HG03354 (cell line): ENCODE results near the gene GPR55.

Experiments
- ATAC-seq: cut with Tn5 transposase; IDR thresholded peaks from one replicate; pipeline ENCODE4 v1.9.1; 2021; ENCODE audit warnings: mild to moderate bottlenecking; ENCODE audit not compliant: unreplicated experiment, poor library complexity, severe bottlenecking

GPR55 gene

DNA sequence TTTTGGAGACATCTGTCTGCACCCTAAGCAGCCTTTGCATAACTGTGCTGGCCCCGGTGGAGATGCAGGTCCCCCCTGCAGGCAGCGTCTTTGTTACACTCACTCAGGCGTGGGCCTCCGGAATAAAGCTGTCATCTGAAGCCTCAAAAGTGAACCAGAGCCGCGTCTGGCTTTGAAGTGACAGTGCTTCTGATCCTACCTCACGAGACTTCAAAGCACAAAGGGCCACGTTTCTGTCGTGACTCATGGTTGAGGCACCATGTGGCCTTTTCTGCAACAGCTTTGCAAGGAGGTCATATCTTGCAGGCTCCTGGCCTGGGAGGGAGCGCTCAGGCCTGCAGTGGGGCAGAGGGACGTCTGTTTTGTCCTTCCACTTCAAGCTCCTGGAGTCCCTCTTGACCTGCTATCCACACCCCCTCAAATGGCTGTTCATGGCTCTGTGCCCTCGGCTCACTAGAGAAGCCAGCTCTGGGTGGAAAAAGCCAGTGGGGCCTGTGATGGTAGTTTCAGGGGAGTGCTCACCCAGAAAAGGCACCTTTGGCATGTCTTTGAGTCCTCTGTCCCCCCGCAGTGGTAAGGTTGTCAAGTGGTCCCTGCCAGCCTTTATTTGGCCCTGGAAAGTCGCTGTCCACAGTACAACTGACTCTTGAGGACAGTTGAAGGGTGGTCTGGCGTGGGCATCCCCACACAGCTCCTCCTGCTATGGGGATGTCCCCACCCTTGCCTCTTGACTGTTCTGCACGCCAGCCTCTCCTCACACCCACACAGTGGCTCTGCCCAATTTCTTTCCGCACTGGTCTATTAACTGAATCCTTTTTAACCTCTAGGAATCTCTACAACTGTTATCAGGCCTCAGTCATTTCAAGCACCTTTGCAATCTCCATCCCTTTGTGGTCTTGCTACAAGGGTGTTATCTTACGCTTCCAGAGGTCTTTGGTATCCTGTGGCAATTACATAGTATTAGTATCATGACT, 19.3 kb downstream of the GPR55 start:
- no peak for ATAC-seq

GRCh38 chr2:230904856-230905447, 20.1 kb downstream of the GPR55 start:
- ATAC-seq, result no peak

DNA sequence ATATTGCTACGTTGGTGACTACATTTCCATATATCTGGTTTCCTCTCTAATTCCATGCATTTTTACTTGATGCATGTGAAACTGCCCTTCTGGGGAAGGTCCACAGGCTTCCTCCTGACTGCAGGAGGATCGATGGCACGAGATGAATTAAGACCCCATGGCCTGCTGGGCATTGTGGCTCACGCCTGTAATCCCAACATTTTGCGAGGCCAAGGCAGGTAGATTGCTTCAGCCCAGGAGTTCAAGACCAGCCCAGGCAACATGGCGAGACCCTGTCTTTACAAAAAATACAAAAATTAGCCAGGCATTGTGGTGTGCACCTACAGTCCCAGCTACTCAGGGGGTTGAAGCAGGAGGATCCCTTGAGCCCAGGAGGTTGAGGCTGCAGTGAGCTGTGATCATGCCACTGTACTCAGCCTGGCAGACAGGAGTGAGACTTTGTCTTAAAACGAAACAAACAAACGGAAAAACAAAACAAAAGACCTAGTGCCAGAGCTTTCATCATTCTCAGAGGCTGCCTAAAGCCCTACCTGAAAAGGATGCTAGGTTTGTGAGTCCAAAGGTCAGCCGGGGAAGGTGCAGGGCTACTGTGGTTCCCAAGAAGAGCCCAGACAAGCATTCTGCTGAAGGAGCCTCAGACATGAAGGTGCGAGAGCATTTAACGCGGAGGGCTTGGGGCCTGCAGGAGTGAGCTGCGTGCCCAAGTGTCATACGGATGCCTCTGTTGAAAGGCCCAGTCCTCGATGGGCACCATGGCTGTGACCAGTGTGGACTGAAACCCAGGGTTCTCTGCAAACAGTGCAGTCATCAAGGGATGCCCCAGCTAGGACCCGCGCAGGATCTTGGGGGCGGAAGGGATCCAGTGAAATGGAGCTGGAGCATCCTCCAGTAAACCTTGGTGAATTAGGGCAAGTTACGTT, 21.6 kb downstream of the GPR55 start:
- ATAC-seq, result no peak

DNA sequence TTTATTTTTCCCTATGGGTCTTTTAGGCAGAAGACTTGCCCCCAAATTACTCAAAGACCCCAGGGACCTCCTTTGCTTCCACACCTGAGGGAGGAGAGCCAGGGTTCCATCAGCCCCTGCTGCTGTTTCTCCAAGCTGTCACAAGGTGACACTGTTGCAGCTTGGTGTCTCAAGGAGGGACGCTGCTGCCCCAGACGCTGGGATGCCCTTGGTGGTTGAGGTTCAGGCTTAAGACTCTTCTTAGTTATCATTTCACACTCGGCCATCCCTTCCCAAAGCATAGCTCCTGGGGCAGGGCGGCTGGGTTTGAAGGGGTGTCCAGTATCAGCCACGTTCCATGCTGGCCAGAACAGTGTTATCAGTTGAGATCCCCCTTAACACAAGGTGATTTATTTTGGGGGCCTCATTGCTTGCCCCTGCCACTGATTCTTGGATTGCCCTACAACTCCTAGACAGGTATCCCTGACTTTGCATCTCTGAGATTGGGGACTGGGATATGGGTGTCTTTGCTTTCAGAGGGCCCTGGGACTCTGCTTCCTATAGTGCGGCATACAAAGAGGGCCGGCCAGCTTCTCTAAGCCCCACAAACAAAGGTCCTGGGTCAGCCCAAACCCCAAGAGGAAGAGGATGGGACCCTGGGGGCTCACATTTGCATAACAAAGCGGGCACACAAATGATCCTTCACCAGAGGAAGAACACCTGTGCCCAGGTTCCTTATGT, 22.7 kb downstream of the GPR55 start:
- peak; percentile 79 for ATAC-seq

- no peak for ATAC-seq
These were observed 24.0 kb downstream of the GPR55 start for GRCh38 chr2:230901006-230901405.

DNA sequence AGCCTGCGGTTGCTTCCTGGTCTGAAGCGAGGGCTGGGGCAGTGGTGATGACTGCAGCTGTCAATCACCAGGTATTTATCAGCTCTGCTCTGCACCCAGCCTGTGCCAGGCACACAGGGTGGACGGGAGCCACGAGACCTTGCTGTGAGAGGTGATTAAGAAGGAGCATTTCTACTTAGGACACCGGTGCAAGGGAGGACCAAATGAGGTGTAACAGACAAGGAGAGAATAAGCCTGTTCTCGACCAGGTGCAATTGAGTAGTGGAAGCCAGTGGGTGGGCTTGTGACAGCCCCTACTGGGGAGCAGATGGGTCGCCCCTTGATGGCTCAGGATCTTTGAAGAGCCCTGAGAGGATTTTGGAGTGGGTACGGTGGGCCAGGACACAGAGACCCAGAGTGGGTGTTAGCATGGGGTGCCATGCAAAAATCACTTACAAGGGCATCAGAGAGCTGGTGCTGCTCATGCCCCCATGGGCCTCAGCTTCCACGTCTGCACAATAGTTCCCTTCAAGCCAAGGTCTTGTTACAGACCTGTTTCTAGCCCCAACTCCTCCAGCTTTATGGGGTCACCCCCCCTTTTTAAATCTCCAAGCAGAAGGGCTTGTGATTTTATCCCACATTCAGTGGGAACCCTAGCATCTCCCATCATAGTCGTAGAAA, 24.6 kb downstream of the GPR55 start:
- ATAC-seq, result no peak

GRCh38 chr2:230899786-230900185, 25.3 kb downstream of the GPR55 start:
- no peak for ATAC-seq

DNA sequence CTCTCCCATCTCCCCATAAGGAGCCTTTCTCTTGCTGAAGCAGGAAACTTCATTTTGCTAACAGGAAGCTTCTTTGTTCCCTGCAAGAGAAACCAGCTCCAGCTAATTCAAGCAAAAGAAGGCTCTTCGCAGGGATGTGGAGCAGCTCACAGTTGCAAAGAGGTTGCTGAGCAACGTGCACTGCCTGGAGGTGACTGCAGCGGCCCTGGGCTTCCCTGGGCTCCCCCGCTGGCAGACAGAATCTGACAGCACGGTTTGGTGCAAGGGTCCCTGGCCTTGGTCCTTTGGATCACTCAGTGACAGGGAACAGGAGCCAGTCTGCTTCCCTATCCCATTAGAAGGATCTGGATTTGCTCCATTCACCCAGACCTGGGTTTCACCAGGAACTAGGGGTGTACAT, 25.8 kb downstream of the GPR55 start:
- ATAC-seq, result no peak

DNA sequence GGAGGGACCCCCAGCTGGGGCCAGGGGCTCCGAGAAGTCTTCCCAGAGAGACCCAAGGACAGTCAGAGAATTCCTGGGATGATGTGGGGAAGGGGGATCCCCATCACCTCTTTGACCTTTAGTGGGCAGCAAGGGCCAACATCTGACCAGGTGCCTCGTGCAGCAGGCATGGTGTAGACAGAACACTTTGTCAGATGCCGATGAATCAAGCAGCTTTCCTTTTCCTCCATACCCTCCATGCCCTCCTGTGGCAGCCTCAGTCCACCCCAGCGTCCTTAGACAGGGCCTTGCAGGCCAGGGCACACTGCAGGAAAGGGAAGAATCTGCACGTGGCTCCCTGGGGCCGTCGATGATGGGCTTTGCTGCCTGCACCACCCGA, 26.3 kb downstream of the GPR55 start:
- ATAC-seq, result no peak

DNA sequence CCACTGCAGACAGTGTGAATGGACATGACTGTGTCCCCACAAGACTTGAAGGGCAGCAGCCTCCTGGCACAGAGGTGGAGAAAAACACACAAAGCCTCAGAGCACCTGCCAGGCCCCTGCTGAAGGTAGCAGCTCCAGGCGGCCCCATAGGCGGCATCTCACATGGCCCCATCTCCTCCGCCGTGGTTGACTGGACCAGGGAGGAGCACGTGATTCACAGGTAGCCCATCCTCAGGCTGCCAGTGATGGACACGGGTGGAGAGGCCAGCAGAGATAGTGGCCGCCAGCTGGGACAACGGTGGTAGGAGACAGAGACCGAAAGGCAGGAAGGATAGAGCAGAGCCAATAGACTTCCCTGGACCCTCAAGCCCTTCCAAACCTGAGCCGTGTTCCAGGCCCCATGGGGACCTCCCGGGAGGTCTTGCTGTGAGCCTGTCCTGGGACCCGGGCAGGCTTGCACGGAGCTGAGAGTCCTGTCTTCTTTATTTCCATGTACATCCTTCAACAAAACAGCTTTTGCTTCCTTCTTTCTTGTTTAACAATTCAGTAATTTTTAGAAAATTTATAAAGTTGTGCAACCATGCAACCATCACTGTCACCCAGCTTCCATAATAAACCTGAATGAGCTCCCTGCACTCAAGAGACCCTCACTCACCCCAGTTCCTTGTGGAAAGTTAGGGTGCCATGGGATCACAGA, 26.9 kb downstream of the GPR55 start:
- no peak for ATAC-seq

DNA sequence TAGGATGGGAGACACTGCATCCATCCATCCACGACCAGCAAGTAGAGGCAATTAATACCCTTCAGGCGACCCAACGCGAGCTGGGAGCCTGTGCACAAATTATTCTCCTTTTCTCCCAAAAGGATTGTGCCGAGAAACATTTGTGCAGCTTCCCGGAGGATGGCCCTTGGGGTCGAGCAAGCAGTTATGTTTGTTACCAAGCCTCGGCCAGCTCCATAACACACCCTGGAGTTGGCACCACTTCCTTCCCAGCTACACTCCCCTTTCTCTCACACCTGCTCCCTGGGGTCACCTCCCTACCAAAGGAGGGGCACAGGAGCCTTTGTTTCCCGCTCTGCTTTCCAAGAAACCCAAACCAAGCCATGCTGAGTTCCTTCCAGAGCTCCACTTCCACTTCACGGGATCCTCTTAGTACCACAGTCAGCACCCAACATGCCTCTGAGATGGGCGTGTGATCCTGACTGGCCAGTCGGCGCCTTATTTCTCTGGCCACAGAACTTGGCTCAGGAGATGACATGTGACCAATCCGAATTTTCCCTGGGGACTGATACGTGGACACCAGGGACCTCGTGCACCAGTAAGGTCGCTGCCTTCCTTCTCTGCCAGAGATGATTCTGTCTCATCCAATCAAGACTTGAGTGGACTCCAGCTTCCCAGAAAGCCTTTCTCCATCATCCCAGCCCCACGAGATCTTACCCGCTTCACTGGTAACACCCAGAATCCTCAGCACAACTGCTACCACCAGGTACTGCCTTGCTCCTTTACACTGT, 28.5 kb downstream of the GPR55 start:
- no peak for ATAC-seq

DNA sequence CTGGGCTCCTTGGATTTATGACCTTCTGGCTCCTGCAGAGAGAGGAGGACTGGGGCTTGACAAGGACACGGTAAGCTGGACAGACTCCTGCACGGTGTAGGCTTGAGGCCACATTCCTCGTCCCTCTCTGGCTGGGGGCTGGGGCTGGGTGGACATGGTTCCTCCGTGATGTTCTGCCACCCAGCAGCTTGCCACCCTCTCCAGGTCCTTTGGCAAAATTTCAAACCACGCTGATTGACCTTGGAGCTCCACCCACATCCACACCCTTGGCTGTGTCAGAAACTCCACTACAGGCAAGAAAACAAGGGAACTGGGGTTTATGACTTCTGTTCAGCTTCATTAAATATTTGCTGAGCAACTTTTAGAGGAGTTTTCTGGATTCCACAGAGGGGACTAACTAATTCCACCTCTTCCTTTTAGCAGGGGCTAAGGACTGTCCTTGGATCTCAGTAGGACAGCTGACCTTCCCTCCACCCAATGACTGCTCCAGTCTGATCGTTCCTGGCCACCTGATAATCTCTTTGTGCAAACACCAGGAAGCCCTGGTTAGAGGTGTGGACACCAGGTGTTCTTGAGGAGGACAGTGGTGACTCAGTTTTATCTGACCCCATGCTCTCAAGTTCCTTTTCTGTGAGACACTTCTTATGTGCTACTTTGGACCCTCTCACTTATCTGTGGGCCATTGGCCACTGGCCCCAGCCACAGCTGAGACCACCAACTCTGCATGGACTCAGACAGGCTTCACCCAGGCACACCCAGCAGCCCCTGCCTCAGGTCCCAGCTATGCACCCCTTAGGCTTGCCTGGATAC, 29.3 kb downstream of the GPR55 start:
- no peak for ATAC-seq

DNA sequence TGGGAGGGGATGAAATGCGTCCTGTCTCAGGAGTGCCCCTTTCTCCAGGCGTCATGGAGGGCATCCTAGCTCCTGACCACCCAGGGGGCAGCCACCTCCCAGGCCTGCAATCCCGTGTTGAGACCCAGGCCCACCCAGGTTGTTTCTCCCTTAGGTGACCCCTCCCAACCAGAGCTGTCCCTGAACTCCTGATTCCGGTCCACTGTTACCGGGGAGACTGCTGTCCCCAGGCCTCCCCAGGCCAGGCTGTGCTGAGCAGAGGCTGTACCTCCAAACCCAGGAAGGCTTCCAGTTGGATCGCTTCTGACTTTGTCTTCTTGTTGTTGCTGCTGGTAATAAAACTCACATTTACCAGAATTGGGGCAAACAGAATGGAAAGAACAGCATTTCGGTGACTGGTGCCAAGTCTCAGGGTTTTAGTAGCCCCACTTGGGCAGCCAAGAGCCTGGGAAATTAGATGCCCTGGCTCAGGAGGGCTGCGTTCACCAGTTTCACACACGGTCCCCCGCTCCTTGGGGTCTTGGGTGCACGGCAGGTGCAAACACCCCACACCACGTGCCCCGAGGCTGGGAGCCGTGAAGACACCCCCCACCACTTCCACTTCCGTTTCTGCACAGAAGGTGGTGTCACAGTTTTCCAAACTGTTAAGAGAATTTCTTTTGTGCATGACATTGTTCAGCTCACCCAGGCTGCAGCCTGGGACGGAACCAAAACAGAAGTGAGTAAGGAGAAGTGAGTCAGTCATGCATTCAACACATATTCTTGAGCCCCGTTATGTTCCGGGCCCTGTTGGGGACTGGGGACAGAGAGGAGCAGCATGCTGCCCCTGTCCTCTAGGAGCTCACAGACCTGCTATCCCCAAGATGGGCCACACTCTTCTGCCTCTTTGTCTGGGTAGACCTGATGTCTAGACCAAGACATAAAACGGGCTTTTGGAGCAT, 30.9 kb downstream of the GPR55 start:
- peak; percentile 50 for ATAC-seq

- ATAC-seq, result no peak
These were observed 31.7 kb downstream of the GPR55 start for GRCh38 chr2:230893338-230893737.

DNA sequence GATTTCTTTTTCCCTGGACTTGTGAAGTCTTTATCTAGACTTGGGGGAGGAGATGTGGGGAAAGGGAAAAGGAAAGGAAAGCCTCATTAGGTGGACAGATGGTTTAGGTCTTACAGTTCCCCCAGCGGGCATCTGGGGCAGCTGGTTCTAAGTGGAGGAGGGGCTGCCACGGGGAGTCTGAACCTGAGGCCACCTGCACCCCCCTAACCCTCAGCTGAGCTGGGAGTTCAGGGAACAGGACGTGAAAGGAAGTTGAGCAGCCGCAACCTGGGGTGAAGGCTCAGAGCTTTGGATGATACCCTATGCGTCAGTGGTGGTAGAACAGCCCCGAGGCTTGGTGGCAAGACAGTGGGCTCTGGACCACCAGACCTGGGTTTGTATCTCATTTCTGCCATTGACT, 33.5 kb downstream of the GPR55 start:
- ATAC-seq, result no peak

DNA sequence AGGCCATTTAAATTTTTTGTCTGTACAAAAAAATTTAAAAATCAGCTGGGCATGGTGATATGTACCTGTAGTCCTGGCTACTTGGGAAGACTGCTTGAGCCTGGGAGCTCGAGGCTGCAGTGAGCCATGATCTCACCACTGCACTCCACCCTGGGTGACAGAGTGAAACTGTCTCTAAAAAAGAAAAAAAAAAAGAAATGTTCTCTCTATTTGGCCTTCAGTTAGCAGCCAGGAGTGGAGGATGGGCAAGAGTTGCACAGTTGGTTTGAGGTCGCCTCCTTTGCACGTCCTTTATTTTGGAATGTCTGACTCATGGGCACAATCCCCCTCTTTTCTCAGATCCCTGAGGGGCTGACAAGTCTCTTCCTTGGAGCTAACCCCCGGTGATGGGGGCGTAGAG, 34.0 kb downstream of the GPR55 start:
- ATAC-seq, result no peak
